HL-60 (cell line): ENCODE data around the gene ZNF423.

Source experiments
- DNase-seq, 2 experiments: peaks; one replicate each; pipeline ENCODE4 v3.0.0-alpha.2; 2010 to 2020; ENCODE audit warnings: low read depth in 1 of 2, low spot score in 1 of 2
- H3K27ac ChIP-seq: fragments of 250-450 bp; sonication (Bioruptor Pico); replicated peaks from 2 replicates; pipeline ENCODE4 v1.5.1; 2020; ENCODE audit warnings: mild to moderate bottlenecking, moderate library complexity
- H3K27me3 ChIP-seq: fragments of 250-450 bp; sonication (Bioruptor Pico); 2 replicates; pipeline ENCODE4 v1.5.1; 2021; ENCODE audit warnings: mild to moderate bottlenecking, moderate library complexity; ENCODE audit not compliant: insufficient read depth, poor library complexity, severe bottlenecking
- H3K4me3 ChIP-seq: replicated peaks from 2 replicates; pipeline ENCODE4 v1.5.1; 2011; ENCODE audit warnings: mild to moderate bottlenecking, control low read depth, low read length; ENCODE audit not compliant: insufficient read depth
- CTCF ChIP-seq: IDR thresholded peaks from one replicate; pipeline ENCODE4 v1.5.1; 2011; ENCODE audit warnings: low read length, control low read depth, inconsistent platforms; ENCODE audit not compliant: insufficient read depth
- GABPA ChIP-seq: IDR thresholded peaks from 2 replicates; pipeline ENCODE4 v1.6.1; 2012; ENCODE audit warnings: low read depth
- POLR2AphosphoS5 ChIP-seq: IDR thresholded peaks from 2 replicates; pipeline ENCODE4 v1.6.1; 2012; ENCODE audit warnings: low read depth
- REST ChIP-seq: IDR thresholded peaks from 2 replicates; pipeline ENCODE4 v1.6.1; 2012; ENCODE audit warnings: low read depth; ENCODE audit not compliant: insufficient replicate concordance
- SPI1 ChIP-seq: IDR thresholded peaks from 2 replicates; pipeline ENCODE4 v1.6.1; 2012; ENCODE audit warnings: low read depth, mild to moderate bottlenecking, borderline replicate concordance

Gene ZNF423

GRCh38 chr16:49824593-49824992, 31.3 kb downstream of the ZNF423 start:
- no peak overlapping the region for H3K4me3 ChIP-seq
- no peaks in the 10 kb centered on the region for H3K27me3 ChIP-seq
- TF ChIP-seq GABPA (no peak), POLR2AphosphoS5 (no peak), REST (no peak), CTCF (no peak), SPI1 (no peak)
- DNase-seq = no peak
- no peak overlapping the region for H3K27ac ChIP-seq

GRCh38 chr16:49822649-49823370, 33.1 kb downstream of the ZNF423 start:
- DNase-seq = no peak
- H3K4me3 ChIP-seq = no peak overlapping the region
- no peak for TF ChIP-seq REST
- TF ChIP-seq POLR2AphosphoS5 = no peak
- no peak for TF ChIP-seq SPI1
- no peak for TF ChIP-seq CTCF
- no peak for TF ChIP-seq GABPA
- no peaks in the 10 kb centered on the region for H3K27me3 ChIP-seq
- H3K27ac ChIP-seq = no peak overlapping the region

GRCh38 chr16:49821614-49822282, 34.2 kb downstream of the ZNF423 start:
- no peak overlapping the region for H3K27ac ChIP-seq
- no peak overlapping the region for H3K4me3 ChIP-seq
- TF ChIP-seq POLR2AphosphoS5 (no peak), CTCF (no peak), SPI1 (no peak), REST (no peak), GABPA (no peak)
- H3K27me3 ChIP-seq = no peaks in the 10 kb centered on the region
- DNase-seq = no peak
